ENCODE data around the gene SLCO2A1.
"Not testable (repeated sequence)": the region's sequence is repeated elsewhere in the genome, so short reads cannot be mapped to it uniquely, and the experiment has no call there.

The SLCO2A1 gene

GRCh38 chr3:134029734-134030378 lies at the start of gene SLCO2A1:
Gene SLCO2A1, minus strand, starts transcription at chr3:134029925. Its CDS starts 123 bp downstream, at chr3:134029802.
- DNase-seq = no peak

- DNase-seq = no peak
Observed at GRCh38 chr3:134079111-134079547, 49.4 kb upstream of the SLCO2A1 start.

GRCh38 chr3:134078169-134078831 lies 48.6 kb upstream of the SLCO2A1 start:
- DNase-seq = no peak

- DNase-seq = no peak
Observed at GRCh38 chr3:134077649-134078161, 48.0 kb upstream of the SLCO2A1 start.

GRCh38 chr3:134076851-134077250 lies 47.1 kb upstream of the SLCO2A1 start:
- DNase-seq = no peak

GRCh38 chr3:134075846-134076245 lies 46.1 kb upstream of the SLCO2A1 start:
- no peak for DNase-seq

GRCh38 chr3:134075568-134075825 lies 45.8 kb upstream of the SLCO2A1 start:
- no peak for DNase-seq

GRCh38 chr3:134074790-134075567 lies 45.3 kb upstream of the SLCO2A1 start:
- DNase-seq = no peak

- DNase-seq = no peak
Observed at GRCh38 chr3:134074001-134074789, 44.5 kb upstream of the SLCO2A1 start.

GRCh38 chr3:134073583-134073945 lies 43.8 kb upstream of the SLCO2A1 start:
- no peak for DNase-seq

- no peak for DNase-seq
Observed at GRCh38 chr3:134072881-134073582, 43.3 kb upstream of the SLCO2A1 start.

- not testable (repeated sequence) for DNase-seq
Observed at GRCh38 chr3:134070281-134070680, 40.6 kb upstream of the SLCO2A1 start.

GRCh38 chr3:134068429-134068828 lies 38.7 kb upstream of the SLCO2A1 start:
- no peak for DNase-seq

- DNase-seq = no peak
Observed at GRCh38 chr3:134067531-134068161, 37.9 kb upstream of the SLCO2A1 start.

- DNase-seq = no peak
Observed at GRCh38 chr3:134066651-134067530, 37.2 kb upstream of the SLCO2A1 start.

- DNase-seq = no peak
Observed at GRCh38 chr3:134066158-134066541, 36.4 kb upstream of the SLCO2A1 start.

- DNase-seq = no peak
Observed at GRCh38 chr3:134065252-134066157, 35.8 kb upstream of the SLCO2A1 start.

GRCh38 chr3:134064081-134064480 lies 34.4 kb upstream of the SLCO2A1 start:
- no peak for DNase-seq

- DNase-seq = no peak
Observed at GRCh38 chr3:134061401-134061800, 31.7 kb upstream of the SLCO2A1 start.
